HepG2 (cell line): ENCODE data around the gene SPAG5.

Experiments
- BRF2 ChIP-seq: sonication (generic); formaldehyde crosslinking; IDR thresholded peaks from 2 replicates; pipeline ENCODE4 v1.8.1; 2022; ENCODE audit warnings: mild to moderate bottlenecking, missing genetic modification reagents
- EZH2 ChIP-seq: conservative IDR thresholded peaks from 2 replicates; pipeline ENCODE4 v1.6.1; 2012; ENCODE audit warnings: mild to moderate bottlenecking, low read depth, low read length, moderate library complexity
- FOXO1 ChIP-seq: sonication (generic); formaldehyde crosslinking; IDR thresholded peaks from 2 replicates; pipeline ENCODE4 v1.4.0; 2020; ENCODE audit warnings: missing genetic modification reagents
- PTBP1 ChIP-seq: fragments of 200-400 bp; formaldehyde crosslinking; IDR thresholded peaks from 2 replicates; pipeline ENCODE4 v1.6.1; 2018; ENCODE audit warnings: low read length, low read depth; ENCODE audit not compliant: poor library complexity, severe bottlenecking
- RNF219 ChIP-seq: sonication (generic); formaldehyde crosslinking; IDR thresholded peaks from 2 replicates; pipeline ENCODE4 v1.5.0; 2020; ENCODE audit warnings: mild to moderate bottlenecking, missing genetic modification reagents
- TF ChIP-seq, protein P1 (sequence below): sonication (generic); formaldehyde crosslinking; IDR thresholded peaks from 2 replicates; pipeline ENCODE4 v1.5.0; 2020; ENCODE audit warnings: mild to moderate bottlenecking, missing genetic modification reagents, moderate library complexity
- TF ChIP-seq, protein P2 (sequence below): IDR thresholded peaks from 2 replicates; pipeline ENCODE4 v1.6.1; 2016; ENCODE audit warnings: low read depth, borderline replicate concordance
- TF ChIP-seq, protein P3 (sequence below): sonication (generic); formaldehyde crosslinking; IDR thresholded peaks from 2 replicates; pipeline ENCODE4 v1.4.0; 2020; ENCODE audit warnings: mild to moderate bottlenecking, missing genetic modification reagents
- TF ChIP-seq, protein P4 (sequence below): sonication (generic); formaldehyde crosslinking; IDR thresholded peaks from 2 replicates; pipeline ENCODE4 v1.4.0; 2020; ENCODE audit warnings: missing genetic modification reagents
- TF ChIP-seq, protein P5 (sequence below): sonication (generic); formaldehyde crosslinking; IDR thresholded peaks from 2 replicates; pipeline ENCODE4 v1.4.0; 2020; ENCODE audit warnings: mild to moderate bottlenecking, missing genetic modification reagents

DNA sequence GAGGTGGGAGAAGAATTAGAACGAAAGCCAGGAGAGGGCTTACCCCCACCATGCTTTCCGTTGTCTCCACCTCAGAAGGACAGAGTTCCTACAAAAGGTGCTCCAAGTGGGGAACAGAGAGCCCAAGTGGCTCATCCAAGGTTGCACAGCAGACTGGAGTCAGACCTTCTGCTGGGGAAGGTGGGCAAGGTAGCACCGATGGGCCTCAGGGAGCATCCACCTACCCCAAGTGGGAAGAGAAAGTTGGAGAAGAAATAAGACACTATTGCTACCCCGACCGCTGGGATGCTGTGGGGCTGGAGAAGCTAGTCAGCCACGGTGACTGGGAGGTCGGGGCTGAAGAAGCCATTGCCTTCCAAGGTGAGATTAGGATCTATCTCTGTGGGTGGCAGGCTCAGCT, 67.9 kb downstream of the SPAG5 start:
- TF ChIP-seq, protein P1, sequence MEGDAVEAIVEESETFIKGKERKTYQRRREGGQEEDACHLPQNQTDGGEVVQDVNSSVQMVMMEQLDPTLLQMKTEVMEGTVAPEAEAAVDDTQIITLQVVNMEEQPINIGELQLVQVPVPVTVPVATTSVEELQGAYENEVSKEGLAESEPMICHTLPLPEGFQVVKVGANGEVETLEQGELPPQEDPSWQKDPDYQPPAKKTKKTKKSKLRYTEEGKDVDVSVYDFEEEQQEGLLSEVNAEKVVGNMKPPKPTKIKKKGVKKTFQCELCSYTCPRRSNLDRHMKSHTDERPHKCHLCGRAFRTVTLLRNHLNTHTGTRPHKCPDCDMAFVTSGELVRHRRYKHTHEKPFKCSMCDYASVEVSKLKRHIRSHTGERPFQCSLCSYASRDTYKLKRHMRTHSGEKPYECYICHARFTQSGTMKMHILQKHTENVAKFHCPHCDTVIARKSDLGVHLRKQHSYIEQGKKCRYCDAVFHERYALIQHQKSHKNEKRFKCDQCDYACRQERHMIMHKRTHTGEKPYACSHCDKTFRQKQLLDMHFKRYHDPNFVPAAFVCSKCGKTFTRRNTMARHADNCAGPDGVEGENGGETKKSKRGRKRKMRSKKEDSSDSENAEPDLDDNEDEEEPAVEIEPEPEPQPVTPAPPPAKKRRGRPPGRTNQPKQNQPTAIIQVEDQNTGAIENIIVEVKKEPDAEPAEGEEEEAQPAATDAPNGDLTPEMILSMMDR (CRISPR knock-in tag) = no peak
- TF ChIP-seq, protein P2, sequence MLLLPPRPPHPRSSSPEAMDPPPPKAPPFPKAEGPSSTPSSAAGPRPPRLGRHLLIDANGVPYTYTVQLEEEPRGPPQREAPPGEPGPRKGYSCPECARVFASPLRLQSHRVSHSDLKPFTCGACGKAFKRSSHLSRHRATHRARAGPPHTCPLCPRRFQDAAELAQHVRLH (CRISPR knock-in tag) = no peak
- TF ChIP-seq, protein P3, sequence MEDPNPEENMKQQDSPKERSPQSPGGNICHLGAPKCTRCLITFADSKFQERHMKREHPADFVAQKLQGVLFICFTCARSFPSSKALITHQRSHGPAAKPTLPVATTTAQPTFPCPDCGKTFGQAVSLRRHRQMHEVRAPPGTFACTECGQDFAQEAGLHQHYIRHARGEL (CRISPR knock-in tag) = no peak
- TF ChIP-seq EZH2 (no peak), PTBP1 (no peak), FOXO1 (CRISPR knock-in tag) (no peak), RNF219 (CRISPR knock-in tag) (no peak), BRF2 (CRISPR knock-in tag) (no peak)
- TF ChIP-seq, protein P4, sequence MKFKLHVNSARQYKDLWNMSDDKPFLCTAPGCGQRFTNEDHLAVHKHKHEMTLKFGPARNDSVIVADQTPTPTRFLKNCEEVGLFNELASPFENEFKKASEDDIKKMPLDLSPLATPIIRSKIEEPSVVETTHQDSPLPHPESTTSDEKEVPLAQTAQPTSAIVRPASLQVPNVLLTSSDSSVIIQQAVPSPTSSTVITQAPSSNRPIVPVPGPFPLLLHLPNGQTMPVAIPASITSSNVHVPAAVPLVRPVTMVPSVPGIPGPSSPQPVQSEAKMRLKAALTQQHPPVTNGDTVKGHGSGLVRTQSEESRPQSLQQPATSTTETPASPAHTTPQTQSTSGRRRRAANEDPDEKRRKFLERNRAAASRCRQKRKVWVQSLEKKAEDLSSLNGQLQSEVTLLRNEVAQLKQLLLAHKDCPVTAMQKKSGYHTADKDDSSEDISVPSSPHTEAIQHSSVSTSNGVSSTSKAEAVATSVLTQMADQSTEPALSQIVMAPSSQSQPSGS = no peak
- TF ChIP-seq, protein P5, sequence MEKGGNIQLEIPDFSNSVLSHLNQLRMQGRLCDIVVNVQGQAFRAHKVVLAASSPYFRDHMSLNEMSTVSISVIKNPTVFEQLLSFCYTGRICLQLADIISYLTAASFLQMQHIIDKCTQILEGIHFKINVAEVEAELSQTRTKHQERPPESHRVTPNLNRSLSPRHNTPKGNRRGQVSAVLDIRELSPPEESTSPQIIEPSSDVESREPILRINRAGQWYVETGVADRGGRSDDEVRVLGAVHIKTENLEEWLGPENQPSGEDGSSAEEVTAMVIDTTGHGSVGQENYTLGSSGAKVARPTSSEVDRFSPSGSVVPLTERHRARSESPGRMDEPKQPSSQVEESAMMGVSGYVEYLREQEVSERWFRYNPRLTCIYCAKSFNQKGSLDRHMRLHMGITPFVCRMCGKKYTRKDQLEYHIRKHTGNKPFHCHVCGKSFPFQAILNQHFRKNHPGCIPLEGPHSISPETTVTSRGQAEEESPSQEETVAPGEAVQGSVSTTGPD (CRISPR knock-in tag) = no peak
